ENCODE data around the gene NAV3. TPM values are rescaled to one million over a fixed set of nuclear protein-coding genes. Genes with fewer than 3 reads are reported as not detected.

Gene NAV3, protein sequence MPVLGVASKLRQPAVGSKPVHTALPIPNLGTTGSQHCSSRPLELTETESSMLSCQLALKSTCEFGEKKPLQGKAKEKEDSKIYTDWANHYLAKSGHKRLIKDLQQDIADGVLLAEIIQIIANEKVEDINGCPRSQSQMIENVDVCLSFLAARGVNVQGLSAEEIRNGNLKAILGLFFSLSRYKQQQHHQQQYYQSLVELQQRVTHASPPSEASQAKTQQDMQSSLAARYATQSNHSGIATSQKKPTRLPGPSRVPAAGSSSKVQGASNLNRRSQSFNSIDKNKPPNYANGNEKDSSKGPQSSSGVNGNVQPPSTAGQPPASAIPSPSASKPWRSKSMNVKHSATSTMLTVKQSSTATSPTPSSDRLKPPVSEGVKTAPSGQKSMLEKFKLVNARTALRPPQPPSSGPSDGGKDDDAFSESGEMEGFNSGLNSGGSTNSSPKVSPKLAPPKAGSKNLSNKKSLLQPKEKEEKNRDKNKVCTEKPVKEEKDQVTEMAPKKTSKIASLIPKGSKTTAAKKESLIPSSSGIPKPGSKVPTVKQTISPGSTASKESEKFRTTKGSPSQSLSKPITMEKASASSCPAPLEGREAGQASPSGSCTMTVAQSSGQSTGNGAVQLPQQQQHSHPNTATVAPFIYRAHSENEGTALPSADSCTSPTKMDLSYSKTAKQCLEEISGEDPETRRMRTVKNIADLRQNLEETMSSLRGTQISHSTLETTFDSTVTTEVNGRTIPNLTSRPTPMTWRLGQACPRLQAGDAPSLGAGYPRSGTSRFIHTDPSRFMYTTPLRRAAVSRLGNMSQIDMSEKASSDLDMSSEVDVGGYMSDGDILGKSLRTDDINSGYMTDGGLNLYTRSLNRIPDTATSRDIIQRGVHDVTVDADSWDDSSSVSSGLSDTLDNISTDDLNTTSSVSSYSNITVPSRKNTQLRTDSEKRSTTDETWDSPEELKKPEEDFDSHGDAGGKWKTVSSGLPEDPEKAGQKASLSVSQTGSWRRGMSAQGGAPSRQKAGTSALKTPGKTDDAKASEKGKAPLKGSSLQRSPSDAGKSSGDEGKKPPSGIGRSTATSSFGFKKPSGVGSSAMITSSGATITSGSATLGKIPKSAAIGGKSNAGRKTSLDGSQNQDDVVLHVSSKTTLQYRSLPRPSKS (N-terminal part only)
- total RNA-seq (2014; rRNA removed; shearing (Covaris generic); ENCODE audit: low replicate concordance): 0.04 and 3.4 TPM in 2 replicates

DNA sequence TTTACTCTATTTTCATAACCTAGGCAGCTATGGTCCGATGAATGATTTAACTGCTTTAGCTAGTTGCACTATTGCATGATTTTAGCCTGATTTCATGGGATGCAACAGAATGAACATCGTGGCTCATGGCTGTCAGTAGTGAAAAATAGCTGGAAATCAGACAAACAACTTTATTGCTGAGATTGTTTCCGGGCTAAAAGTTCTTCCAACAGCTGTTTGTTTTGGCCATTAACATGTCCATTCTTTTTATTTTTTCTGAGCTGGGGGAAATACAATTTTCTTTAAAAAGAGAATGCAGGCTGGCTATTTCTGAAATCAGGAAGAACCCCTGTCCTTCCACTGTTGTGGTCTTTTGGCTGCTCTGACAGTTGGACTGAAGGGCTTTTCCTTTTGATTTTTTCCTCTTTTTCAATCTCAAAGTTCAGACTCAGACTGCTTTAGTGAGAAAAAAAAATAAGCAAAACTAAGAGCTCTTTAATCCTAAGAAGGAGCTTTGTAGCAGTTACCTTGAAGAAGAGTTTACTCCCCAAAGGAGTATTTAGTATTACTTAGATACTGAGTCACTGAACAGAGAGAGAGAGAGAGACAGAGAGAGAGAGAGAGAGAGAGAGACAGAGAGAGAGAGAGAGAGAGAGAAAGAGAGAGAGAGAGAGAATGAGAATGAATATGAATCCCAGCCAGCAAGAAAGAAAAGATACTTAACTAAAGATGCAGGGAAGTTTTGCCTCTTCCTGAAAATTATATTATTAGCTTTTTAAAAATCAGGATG, at the start of gene NAV3:
Gene NAV3, plus strand, starts transcription at position 312 of the 769 bp plus-strand sequence. CDS start 568 bp downstream, outside the sequence.
- H2AFZ ChIP-seq (ENCODE audit: low read length): no peak within 1 kb of the TSS
- no peak for DNase-seq
- H3K4me2 ChIP-seq (ENCODE audit: low read depth, low read length, poor library complexity, severe bottlenecking): no peak within 1 kb of the TSS

DNA sequence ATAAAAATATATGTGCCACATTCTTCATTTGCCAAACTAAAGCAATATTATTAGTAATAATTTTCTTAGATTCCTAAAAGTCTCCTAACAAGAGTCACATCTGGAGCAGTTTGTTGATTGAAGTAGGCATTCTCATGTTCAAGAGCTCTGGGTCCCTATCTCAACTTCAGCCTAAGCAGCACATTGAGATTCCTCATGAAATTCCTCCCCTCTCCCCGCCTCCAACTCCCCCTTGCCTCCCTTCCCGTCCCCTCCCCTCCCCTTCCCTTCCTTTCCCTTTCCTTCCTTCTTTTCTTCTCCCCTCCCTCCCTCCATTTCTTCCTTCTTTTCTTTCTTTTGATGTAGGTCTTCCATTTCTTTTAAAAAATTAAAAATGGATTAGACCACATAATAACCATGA, 48.7 kb upstream of the NAV3 start:
- Histone ChIP-seq H3K9ac (ENCODE audit: low read length) (no peak overlapping the region), H3K4me2 (ENCODE audit: low read depth, low read length, poor library complexity, severe bottlenecking) (no peak overlapping the region), H3K4me3 (ENCODE audit: low read length) (no peak overlapping the region), H3K4me1 (ENCODE audit: low read length) (no peaks in the 10 kb centered on the region), H3K9me3 (ENCODE audit: low read length) (no peaks in the 10 kb centered on the region), H2AFZ (ENCODE audit: low read length) (no peak overlapping the region), H4K20me1 (ENCODE audit: insufficient read depth, low read depth, low read length) (no peaks in the 10 kb centered on the region), H3K27me3 (ENCODE audit: low read length) (no peaks in the 10 kb centered on the region), H3K79me2 (ENCODE audit: low read length) (no peaks in the 10 kb centered on the region), H3K27ac (ENCODE audit: low read length) (no peak overlapping the region), H3K36me3 (ENCODE audit: insufficient read depth, low read length) (no peaks in the 10 kb centered on the region), H3K9me2 (replicated peaks; ENCODE audit: insufficient read depth, low read length) (no peaks in the 10 kb centered on the region)
- no peak for DNase-seq

More for the DNA sequence above, at the start of gene NAV3:
- no peak within 1 kb of the TSS for H3K9ac ChIP-seq (ENCODE audit: low read length)
- no peaks in the 10 kb centered on the region for H3K79me2 ChIP-seq (ENCODE audit: low read length)
- H3K4me1 ChIP-seq (ENCODE audit: low read length): no peaks in the 10 kb centered on the region
- H3K36me3 ChIP-seq (ENCODE audit: insufficient read depth, low read length): no peaks in the 10 kb centered on the region
- no peaks in the 10 kb centered on the region for H4K20me1 ChIP-seq (ENCODE audit: insufficient read depth, low read depth, low read length)
- no peaks in the 10 kb centered on the region for H3K27me3 ChIP-seq (ENCODE audit: low read length)
- no peak within 1 kb of the TSS for H3K4me3 ChIP-seq (ENCODE audit: low read length)
- H3K27ac ChIP-seq (ENCODE audit: low read length): no peak within 1 kb of the TSS
- H3K9me2 ChIP-seq (replicated peaks; ENCODE audit: insufficient read depth, low read length): no peaks in the 10 kb centered on the region
- H3K9me3 ChIP-seq (ENCODE audit: low read length): no peaks in the 10 kb centered on the region

DNA sequence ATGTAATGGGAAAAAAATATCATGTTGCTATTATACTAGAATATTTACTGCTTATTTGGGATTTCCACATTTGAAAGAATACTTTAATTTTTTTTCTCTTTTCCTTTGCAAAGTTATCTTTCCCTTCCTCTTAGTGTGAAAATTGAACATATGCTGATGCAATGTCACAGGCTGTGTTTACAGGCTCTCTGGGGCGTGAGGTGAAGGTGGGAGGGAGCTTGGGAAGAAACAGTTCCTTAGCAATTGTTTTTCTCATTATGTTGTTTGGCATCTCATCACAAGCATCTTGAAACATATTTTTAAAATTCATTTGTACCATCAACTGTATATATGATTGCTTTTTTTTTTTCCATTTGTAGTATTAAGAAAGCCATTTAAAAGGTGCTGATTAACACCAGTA, 47.9 kb upstream of the NAV3 start:
- Histone ChIP-seq H4K20me1 (ENCODE audit: insufficient read depth, low read depth, low read length) (no peaks in the 10 kb centered on the region), H3K4me1 (ENCODE audit: low read length) (no peaks in the 10 kb centered on the region), H3K27ac (ENCODE audit: low read length) (no peak overlapping the region), H3K79me2 (ENCODE audit: low read length) (no peaks in the 10 kb centered on the region), H3K27me3 (ENCODE audit: low read length) (no peaks in the 10 kb centered on the region), H3K9ac (ENCODE audit: low read length) (no peak overlapping the region), H3K4me2 (ENCODE audit: low read depth, low read length, poor library complexity, severe bottlenecking) (no peak overlapping the region), H3K9me2 (replicated peaks; ENCODE audit: insufficient read depth, low read length) (no peaks in the 10 kb centered on the region), H3K36me3 (ENCODE audit: insufficient read depth, low read length) (no peaks in the 10 kb centered on the region), H2AFZ (ENCODE audit: low read length) (no peak overlapping the region), H3K4me3 (ENCODE audit: low read length) (no peak overlapping the region), H3K9me3 (ENCODE audit: low read length) (no peaks in the 10 kb centered on the region)
- no peak for DNase-seq

DNA sequence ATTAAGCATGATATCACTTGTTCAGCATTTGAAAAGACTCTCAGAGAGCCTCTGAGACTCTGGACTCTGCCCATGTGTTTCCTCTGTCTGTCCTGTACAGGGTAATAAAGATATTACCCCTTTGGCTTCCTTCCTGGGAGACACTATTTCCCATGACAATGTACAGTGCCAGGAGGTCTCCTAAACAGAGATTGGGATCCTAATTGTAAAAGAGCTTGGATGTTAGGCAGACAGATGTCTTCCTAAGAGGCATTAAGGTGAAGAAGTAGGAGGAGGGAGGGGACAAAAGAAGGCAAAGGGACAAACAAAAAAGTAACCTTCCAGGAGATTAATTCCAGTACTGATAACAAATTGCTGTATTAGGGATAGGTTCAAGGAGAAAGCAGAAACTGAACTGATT, 45.5 kb upstream of the NAV3 start:
- Histone ChIP-seq H3K9me3 (ENCODE audit: low read length) (no peaks in the 10 kb centered on the region), H3K9ac (ENCODE audit: low read length) (no peak overlapping the region), H2AFZ (ENCODE audit: low read length) (no peak overlapping the region), H3K4me3 (ENCODE audit: low read length) (no peak overlapping the region), H3K36me3 (ENCODE audit: insufficient read depth, low read length) (no peaks in the 10 kb centered on the region), H3K4me1 (ENCODE audit: low read length) (no peaks in the 10 kb centered on the region), H3K9me2 (replicated peaks; ENCODE audit: insufficient read depth, low read length) (no peaks in the 10 kb centered on the region), H3K79me2 (ENCODE audit: low read length) (no peaks in the 10 kb centered on the region), H3K27me3 (ENCODE audit: low read length) (no peaks in the 10 kb centered on the region), H3K27ac (ENCODE audit: low read length) (no peak overlapping the region), H3K4me2 (ENCODE audit: low read depth, low read length, poor library complexity, severe bottlenecking) (no peak overlapping the region), H4K20me1 (ENCODE audit: insufficient read depth, low read depth, low read length) (no peaks in the 10 kb centered on the region)
- DNase-seq: no peak

DNA sequence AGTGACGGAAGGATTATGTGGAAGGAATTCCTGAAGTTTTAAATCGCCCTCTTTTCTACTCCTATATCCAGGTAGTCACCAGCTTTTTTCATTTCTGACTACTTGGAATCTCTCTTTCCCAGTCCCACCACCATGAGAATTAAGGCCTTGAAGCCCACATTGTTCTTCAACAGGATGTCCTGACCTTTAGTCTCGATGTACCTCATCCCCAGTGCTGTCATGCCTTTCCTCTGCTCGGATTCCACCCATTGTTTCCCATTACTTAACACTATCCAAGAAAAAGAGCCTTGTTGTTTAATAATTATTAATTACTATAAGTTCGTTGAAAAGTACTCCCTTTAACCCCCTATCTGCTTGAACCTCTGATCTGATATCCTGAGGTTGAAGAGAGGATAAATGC, 44.0 kb upstream of the NAV3 start:
- Histone ChIP-seq H3K4me2 (ENCODE audit: low read depth, low read length, poor library complexity, severe bottlenecking) (no peak overlapping the region), H2AFZ (ENCODE audit: low read length) (no peak overlapping the region), H3K27me3 (ENCODE audit: low read length) (no peaks in the 10 kb centered on the region), H3K4me1 (ENCODE audit: low read length) (no peaks in the 10 kb centered on the region), H3K79me2 (ENCODE audit: low read length) (no peaks in the 10 kb centered on the region), H4K20me1 (ENCODE audit: insufficient read depth, low read depth, low read length) (no peaks in the 10 kb centered on the region), H3K36me3 (ENCODE audit: insufficient read depth, low read length) (no peaks in the 10 kb centered on the region), H3K9me3 (ENCODE audit: low read length) (no peaks in the 10 kb centered on the region), H3K9ac (ENCODE audit: low read length) (no peak overlapping the region), H3K9me2 (replicated peaks; ENCODE audit: insufficient read depth, low read length) (no peaks in the 10 kb centered on the region), H3K27ac (ENCODE audit: low read length) (no peak overlapping the region), H3K4me3 (ENCODE audit: low read length) (no peak overlapping the region)
- no peak for DNase-seq

DNA sequence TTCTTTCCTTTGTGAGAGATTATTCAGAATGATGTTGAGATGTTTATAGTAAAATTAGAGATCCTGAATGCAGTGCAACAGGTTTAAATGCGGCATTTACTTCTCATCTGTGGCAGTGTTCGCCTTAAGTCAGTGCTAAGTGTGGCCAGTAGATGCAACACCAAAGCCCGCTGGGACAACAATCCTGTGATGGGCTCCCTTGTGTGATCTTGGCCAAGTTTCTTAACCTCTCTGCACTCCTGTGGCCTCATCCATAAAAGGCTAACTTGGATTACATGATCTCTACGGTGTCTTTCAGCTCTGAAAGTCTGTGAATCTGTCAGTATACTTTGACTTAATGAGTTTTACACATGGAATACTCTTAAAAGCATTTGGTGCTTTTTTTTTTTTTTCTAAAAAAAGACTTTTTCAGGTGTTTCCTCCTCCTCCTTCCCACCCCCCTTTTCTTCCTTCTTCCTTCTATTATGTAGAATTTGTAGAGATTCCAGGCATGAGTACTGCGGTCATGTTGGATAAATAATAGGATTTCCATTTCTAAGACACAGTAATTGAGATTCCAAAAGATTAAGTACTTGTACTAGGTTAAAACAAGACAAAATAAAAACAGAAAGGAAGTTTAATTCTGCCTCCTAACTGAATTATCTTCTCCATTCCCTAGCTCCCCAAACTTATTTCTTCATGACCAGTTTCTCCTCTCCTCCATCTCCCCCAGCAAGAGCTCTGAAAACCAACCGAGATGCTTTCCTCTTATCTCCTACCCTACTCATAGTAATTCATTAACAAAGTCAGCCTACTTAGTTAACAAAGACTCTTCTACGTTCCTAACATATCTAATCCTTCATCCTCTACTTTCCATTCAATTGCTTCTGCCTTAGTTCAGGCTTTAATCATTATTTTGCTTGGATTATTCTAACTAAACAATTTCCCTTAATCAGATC, 42.2 kb upstream of the NAV3 start:
- H3K27ac ChIP-seq (ENCODE audit: low read length): no peak overlapping the region
- H3K36me3 ChIP-seq (ENCODE audit: insufficient read depth, low read length): no peaks in the 10 kb centered on the region
- H3K79me2 ChIP-seq (ENCODE audit: low read length): no peaks in the 10 kb centered on the region
- no peaks in the 10 kb centered on the region for H3K4me1 ChIP-seq (ENCODE audit: low read length)
- no peaks in the 10 kb centered on the region for H4K20me1 ChIP-seq (ENCODE audit: insufficient read depth, low read depth, low read length)
- H3K9me3 ChIP-seq (ENCODE audit: low read length): no peaks in the 10 kb centered on the region
- no peak for DNase-seq
- no peaks in the 10 kb centered on the region for H3K27me3 ChIP-seq (ENCODE audit: low read length)
- H3K4me3 ChIP-seq (ENCODE audit: low read length): no peak overlapping the region
- H3K9me2 ChIP-seq (replicated peaks; ENCODE audit: insufficient read depth, low read length): no peaks in the 10 kb centered on the region
- H2AFZ ChIP-seq (ENCODE audit: low read length): no peak overlapping the region
- H3K9ac ChIP-seq (ENCODE audit: low read length): no peak overlapping the region
- H3K4me2 ChIP-seq (ENCODE audit: low read depth, low read length, poor library complexity, severe bottlenecking): no peak overlapping the region

DNA sequence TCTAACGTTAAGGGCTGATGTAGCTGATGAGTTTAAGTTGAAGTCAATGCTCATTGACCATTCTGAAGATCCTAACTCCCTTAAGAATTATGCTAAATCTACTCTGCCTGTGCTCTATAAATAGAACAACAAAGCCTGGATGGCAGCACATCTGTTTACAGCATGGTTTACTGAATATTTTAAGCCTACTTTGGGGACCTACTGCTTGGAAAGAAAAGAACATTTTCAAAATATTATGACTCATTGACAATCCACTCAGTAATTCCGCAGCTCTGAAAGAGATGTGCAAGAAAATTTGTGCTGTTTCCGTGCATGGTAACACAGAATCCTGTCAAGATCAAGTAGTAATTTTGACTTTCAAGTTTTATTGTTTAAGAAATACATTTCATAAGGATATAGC, 35.0 kb upstream of the NAV3 start:
- H3K4me1 ChIP-seq (ENCODE audit: low read length): no peaks in the 10 kb centered on the region
- no peaks in the 10 kb centered on the region for H3K9me2 ChIP-seq (replicated peaks; ENCODE audit: insufficient read depth, low read length)
- H3K9ac ChIP-seq (ENCODE audit: low read length): no peak overlapping the region
- no peak overlapping the region for H3K4me3 ChIP-seq (ENCODE audit: low read length)
- H3K27me3 ChIP-seq (ENCODE audit: low read length): no peaks in the 10 kb centered on the region
- H2AFZ ChIP-seq (ENCODE audit: low read length): no peak overlapping the region
- H3K36me3 ChIP-seq (ENCODE audit: insufficient read depth, low read length): no peaks in the 10 kb centered on the region
- no peak overlapping the region for H3K4me2 ChIP-seq (ENCODE audit: low read depth, low read length, poor library complexity, severe bottlenecking)
- no peaks in the 10 kb centered on the region for H4K20me1 ChIP-seq (ENCODE audit: insufficient read depth, low read depth, low read length)
- H3K79me2 ChIP-seq (ENCODE audit: low read length): no peaks in the 10 kb centered on the region
- no peak overlapping the region for H3K27ac ChIP-seq (ENCODE audit: low read length)
- H3K9me3 ChIP-seq (ENCODE audit: low read length): no peaks in the 10 kb centered on the region
- DNase-seq: no peak
